ENCODE data around the gene MMP20. TPM values are rescaled to one million over a fixed set of nuclear protein-coding genes. Genes with fewer than 3 reads are reported as not detected.

MMP20 gene
- total and polyA plus RNA-seq, 11 donors, result not detected

- H3K4me1 ChIP-seq, result peaks cover 0 to 13% (median 0%) of the 10 kb centered on the region in 12 donors
- no peak for ATAC-seq
- no peak overlapping the region for H3K4me3 ChIP-seq
- TF ChIP-seq CTCF (IDR thresholded peaks at IDR 0.05), result no peak
- no peak for TF ChIP-seq POLR2A (IDR thresholded peaks at IDR 0.05)
- no peaks in the 10 kb centered on the region for H3K36me3 ChIP-seq
- no peak for DNase-seq
- no peaks in the 10 kb centered on the region for H3K9me3 ChIP-seq
- H3K27ac ChIP-seq, result no peak overlapping the region
- H3K27me3 ChIP-seq, result no peaks in the 10 kb centered on the region
- intact Hi-C loops (cut with DNase I), result no loop called here
These were observed 48.0 kb downstream of the MMP20 start for GRCh38 chr11:102577182-102577581.

GRCh38 chr11:102576350-102576749 is 48.8 kb downstream of the MMP20 start:
- no peak for TF ChIP-seq POLR2A (IDR thresholded peaks at IDR 0.05)
- no peak for TF ChIP-seq CTCF (IDR thresholded peaks at IDR 0.05)
- no peak for DNase-seq
- no peak for ATAC-seq
- Histone ChIP-seq H3K4me3 (no peak overlapping the region), H3K4me1 (peaks cover 0 to 13% (median 0%) of the 10 kb centered on the region in 12 donors), H3K9me3 (no peaks in the 10 kb centered on the region), H3K36me3 (no peaks in the 10 kb centered on the region), H3K27ac (no peak overlapping the region), H3K27me3 (no peaks in the 10 kb centered on the region)
- WGBS, 4 donors, result 58 to 64% (median 61%) methylated on average over 3 of the region's 3 CpGs
- intact Hi-C loops (cut with DNase I), result no loop called here

GRCh38 chr11:102575012-102575411 is 50.1 kb downstream of the MMP20 start:
- 81 to 88% (median 84%) methylated on average over 2 of the region's 2 CpGs for WGBS, 4 donors
- no peak overlapping the region for H3K27ac ChIP-seq
- DNase-seq, result no peak
- H3K4me1 ChIP-seq, result peaks cover 0 to 13% (median 0%) of the 10 kb centered on the region in 12 donors
- H3K9me3 ChIP-seq, result no peaks in the 10 kb centered on the region
- H3K36me3 ChIP-seq, result no peaks in the 10 kb centered on the region
- no peaks in the 10 kb centered on the region for H3K27me3 ChIP-seq
- no peak overlapping the region for H3K4me3 ChIP-seq
- no peak for ATAC-seq
- TF ChIP-seq POLR2A (IDR thresholded peaks at IDR 0.05) (no peak), CTCF (IDR thresholded peaks at IDR 0.05) (no peak)
- intact Hi-C loops (cut with DNase I), result no loop called here

- ATAC-seq, result no peak
- 52 to 55% (median 52%) methylated on average over 2 of the region's 2 CpGs for WGBS, 4 donors
These were observed 51.3 kb downstream of the MMP20 start for GRCh38 chr11:102573851-102574250.

More at GRCh38 chr11:102573851-102574250, 51.3 kb downstream of the MMP20 start:
- H3K4me1 ChIP-seq, result peaks cover 0 to 13% (median 0%) of the 10 kb centered on the region in 12 donors
- TF ChIP-seq CTCF (IDR thresholded peaks at IDR 0.05) (no peak), POLR2A (IDR thresholded peaks at IDR 0.05) (no peak)
- no peak overlapping the region for H3K4me3 ChIP-seq
- H3K27ac ChIP-seq, result no peak overlapping the region
- H3K27me3 ChIP-seq, result no peaks in the 10 kb centered on the region
- no peaks in the 10 kb centered on the region for H3K36me3 ChIP-seq
- no peaks in the 10 kb centered on the region for H3K9me3 ChIP-seq
- DNase-seq, result no peak
- intact Hi-C loops (cut with DNase I), result no loop called here

Data from heart left ventricle (tissue), 16 donors.